ENCODE results near the gene MAX.

DNA sequence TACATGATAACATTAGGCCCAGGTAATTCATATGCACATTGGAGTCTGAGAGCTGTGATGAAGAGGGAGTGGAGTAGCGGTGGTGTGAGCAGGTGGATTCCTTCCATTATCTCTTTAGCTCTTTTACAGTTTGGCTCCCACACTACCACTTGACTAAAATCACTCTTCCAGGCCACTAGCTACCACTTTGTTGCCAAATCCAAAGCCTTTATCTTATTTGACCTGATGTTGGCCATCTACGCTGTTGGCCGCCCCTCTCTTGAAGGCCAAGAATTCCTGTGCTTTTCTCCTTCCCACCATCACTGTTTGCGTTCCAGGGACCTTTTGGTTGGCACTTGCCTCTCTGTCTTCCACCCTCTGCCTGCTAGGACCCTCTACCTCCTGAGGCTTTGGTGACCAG is 4.0 kb upstream of the MAX start:
- TF ChIP-seq, protein P1, sequence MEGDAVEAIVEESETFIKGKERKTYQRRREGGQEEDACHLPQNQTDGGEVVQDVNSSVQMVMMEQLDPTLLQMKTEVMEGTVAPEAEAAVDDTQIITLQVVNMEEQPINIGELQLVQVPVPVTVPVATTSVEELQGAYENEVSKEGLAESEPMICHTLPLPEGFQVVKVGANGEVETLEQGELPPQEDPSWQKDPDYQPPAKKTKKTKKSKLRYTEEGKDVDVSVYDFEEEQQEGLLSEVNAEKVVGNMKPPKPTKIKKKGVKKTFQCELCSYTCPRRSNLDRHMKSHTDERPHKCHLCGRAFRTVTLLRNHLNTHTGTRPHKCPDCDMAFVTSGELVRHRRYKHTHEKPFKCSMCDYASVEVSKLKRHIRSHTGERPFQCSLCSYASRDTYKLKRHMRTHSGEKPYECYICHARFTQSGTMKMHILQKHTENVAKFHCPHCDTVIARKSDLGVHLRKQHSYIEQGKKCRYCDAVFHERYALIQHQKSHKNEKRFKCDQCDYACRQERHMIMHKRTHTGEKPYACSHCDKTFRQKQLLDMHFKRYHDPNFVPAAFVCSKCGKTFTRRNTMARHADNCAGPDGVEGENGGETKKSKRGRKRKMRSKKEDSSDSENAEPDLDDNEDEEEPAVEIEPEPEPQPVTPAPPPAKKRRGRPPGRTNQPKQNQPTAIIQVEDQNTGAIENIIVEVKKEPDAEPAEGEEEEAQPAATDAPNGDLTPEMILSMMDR (IDR thresholded peaks at IDR 0.05) = no peak
- TF ChIP-seq POLR2AphosphoS5 (IDR thresholded peaks at IDR 0.05) = no peak
- TF ChIP-seq POLR2A (IDR thresholded peaks at IDR 0.05) = no peak
